Fibroblast of mammary gland (primary cell): ENCODE results near the gene AHCYL1.

Experiments used
- DNase-seq: peaks from one replicate; pipeline ENCODE4 v3.0.0-alpha.2; 2010; ENCODE audit warnings: low read depth
- H3K4me3 ChIP-seq: 2 replicates; pipeline ENCODE4 v1.5.1; 2011; ENCODE audit warnings: low read depth, mild to moderate bottlenecking, low read length, moderate library complexity; ENCODE audit not compliant: control insufficient read depth
- CTCF ChIP-seq: conservative IDR thresholded peaks from 2 replicates; pipeline ENCODE4 v1.5.1; 2011; ENCODE audit warnings: low read depth, low read length, inconsistent platforms; ENCODE audit not compliant: control insufficient read depth, insufficient read depth

AHCYL1 gene

GRCh38 chr1:109984456-109985246, at the start of gene AHCYL1:
TSS of gene AHCYL1 (plus strand) at chr1:109984765. CDS start at chr1:109985053, 288 bp downstream.
- peak within 1 kb of the TSS; percentile 90 for H3K4me3 ChIP-seq
- peak; percentile 99 for DNase-seq
- TF ChIP-seq CTCF = peak; percentile 95

DNA sequence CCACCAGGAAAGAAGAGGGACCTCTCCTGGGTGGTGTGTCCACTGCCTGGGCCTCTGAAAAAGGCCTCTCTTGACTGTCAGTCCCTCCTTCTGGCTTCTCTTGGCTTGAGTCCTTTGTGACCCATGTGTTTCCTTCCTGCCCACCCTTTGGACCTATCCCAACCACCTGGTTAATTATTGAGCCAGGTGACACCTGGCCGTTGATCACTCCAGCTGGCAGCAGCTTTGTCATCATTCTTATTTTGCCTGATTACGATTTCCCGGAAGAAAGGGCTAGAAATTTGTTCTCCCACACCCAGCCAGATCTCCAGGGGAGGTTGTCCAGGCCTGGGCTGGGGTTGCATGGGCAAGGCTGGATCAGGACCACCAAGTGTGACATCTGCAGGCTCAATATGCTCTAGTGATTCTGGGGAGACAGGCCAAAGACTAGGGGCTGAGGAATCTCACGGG, 49.1 kb upstream of the AHCYL1 start:
- no peak for TF ChIP-seq CTCF
- no peak for DNase-seq

DNA sequence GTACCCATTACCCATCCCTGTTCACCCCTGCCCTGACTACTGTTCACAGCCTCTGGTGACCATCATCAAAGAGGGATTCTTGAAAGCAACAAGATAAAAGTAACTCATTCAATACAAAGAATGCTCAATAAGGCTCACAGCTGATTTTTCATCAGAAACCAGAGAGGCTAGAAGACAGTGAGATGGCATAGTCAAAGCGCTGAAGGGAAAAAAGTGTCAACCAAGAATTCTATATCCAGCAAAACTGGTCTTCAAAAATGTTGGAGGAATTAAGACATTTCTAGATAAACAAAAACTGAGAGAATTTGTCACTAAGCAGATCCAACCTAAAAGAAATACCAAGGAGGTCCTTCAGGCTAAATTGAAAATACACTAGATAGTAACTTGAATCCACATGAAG, 46.8 kb upstream of the AHCYL1 start:
- DNase-seq = no peak
- TF ChIP-seq CTCF = no peak
- no peak overlapping the region for H3K4me3 ChIP-seq

More for the DNA sequence above, 49.1 kb upstream of the AHCYL1 start:
- no peak overlapping the region for H3K4me3 ChIP-seq

GRCh38 chr1:109938556-109938955, 46.0 kb upstream of the AHCYL1 start:
- DNase-seq = no peak
- TF ChIP-seq CTCF = no peak
- no peak overlapping the region for H3K4me3 ChIP-seq

- DNase-seq = no peak
- TF ChIP-seq CTCF = no peak
- H3K4me3 ChIP-seq = no peak overlapping the region
These were observed 42.1 kb upstream of the AHCYL1 start for GRCh38 chr1:109942434-109942833.

DNA sequence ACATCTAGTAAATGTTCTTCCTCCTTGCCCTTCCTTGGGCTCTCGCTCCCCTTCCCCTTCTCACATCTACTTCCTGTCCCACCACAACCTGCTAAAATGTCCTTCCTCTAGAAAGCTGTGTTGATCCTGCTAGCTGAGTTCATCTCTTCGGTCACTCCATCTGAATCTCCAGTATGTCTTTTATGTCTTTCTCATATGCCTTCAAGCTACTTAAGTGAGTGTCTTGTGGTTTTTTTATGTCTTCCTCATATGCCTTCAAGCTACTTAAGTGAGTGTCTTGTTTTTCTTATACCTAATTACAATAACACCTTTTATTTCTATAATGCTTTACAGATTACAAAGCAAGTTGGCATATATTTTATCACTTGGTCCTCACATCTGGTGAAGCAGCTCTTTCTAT, 40.0 kb upstream of the AHCYL1 start:
- DNase-seq = no peak
- no peak overlapping the region for H3K4me3 ChIP-seq
- no peak for TF ChIP-seq CTCF
